HG03095 (cell line): ENCODE results near the gene PITX3.

Experiments used
- ATAC-seq: cut with Tn5 transposase; IDR thresholded peaks from one replicate; pipeline ENCODE4 v1.9.1; 2021; ENCODE audit warnings: moderate library complexity; ENCODE audit not compliant: unreplicated experiment

PITX3 gene

GRCh38 chr10:102241444-102242117 lies at the start of gene PITX3:
PITX3 (minus strand) TSS chr10:102241512; CDS start chr10:102232080, 9,432 bp downstream.
- peak; percentile 40 for ATAC-seq

- ATAC-seq: no peak
Observed at GRCh38 chr10:102289840-102290239, 48.5 kb upstream of the PITX3 start.

DNA sequence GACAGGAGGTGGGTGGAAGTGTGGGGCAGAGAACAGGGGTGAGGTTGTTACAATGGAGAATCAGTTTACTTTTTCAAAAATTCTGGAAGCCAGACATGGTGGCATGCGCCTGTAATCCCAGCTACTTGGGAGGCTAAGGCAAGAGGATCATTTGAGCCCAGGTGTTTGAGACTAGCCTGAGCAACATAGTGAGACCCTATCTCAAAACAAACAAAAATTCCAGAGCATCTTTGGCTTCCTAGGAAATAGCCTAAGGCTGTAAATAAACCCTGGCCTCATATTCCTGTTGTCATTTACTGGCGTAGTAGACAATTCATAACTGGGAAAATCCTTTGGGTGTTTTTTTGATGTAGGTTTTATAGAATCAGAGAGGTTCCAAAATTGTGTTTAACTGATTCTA lies 48.0 kb upstream of the PITX3 start:
- no peak for ATAC-seq

- ATAC-seq: no peak
Observed at GRCh38 chr10:102287991-102288390, 46.7 kb upstream of the PITX3 start.

DNA sequence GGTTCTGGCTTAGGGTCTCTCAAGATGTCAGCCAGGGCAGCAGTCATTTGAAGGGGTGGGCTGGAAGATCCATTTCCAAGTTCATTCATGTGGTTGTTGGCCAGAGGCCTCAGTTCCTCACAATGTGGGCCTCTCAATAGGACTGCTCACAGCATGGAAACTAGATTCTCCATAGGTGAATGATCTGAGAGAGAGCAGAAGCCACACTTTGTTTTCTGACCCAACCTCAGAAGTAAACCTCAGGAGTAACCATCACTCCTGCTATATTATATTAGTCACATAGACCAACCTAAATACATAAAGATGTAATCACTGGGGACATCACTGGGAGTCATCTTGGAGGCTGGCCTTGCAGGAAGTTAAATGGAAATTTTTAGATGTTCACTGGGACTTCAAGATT lies 46.2 kb upstream of the PITX3 start:
- ATAC-seq: no peak

- ATAC-seq: no peak
Observed at GRCh38 chr10:102286216-102286615, 44.9 kb upstream of the PITX3 start.

DNA sequence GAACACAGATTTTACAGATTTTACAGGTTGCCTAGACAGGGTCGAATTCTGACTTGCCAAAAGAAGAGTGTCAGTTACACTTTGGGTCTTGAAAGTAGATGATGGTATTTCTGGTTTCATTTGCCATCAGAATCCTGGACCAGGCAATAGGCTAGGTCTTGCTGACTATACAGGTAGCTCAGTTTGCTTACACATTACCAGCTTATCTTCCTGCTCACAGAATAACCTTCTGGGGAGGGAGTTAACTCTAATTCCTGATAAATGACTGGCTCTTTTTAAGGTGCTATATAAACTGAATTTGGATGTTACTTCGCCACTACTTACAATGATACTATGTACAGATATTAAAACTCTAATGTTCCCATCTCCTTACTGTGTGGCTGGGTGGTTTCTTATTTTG lies 43.8 kb upstream of the PITX3 start:
- ATAC-seq: no peak

DNA sequence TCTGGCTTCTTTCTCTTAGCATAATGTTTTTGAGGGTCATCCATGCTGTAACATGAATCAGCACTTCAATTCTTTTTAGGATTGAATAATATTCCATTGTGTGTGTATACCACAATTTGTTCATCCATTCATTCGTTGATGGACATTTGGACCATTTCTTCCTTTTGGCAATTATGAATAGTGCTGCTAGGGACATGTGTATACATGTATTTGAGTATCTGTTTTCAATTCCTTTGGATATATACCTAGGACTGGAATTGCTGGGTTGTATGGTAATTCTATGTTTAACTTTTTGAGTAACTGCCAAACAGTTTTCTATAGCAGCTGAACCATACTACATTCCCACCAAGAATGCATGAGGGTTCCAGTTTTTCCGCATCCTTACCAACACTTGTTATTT lies 43.2 kb upstream of the PITX3 start:
- ATAC-seq: no peak

DNA sequence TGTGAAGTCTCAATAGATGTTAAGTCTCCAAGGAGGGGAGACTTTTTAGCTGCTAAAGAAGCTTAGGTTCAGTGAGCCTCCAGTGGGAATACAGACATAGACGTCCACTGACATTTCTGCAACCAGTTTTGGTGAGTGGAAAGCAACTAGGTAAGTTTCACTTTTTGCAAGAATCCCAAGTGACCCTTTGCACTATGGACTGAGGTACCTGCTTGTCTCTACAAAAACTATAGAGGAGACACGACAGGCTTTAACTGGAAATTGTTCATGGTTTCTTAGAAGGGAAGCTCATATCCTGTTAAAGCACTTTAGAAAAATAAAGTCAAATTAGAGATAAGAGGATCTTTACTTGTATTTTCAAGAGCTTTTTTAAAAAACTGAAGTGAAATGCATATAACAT lies 42.6 kb upstream of the PITX3 start:
- ATAC-seq: no peak

- ATAC-seq: no peak
Observed at GRCh38 chr10:102283488-102283887, 42.2 kb upstream of the PITX3 start.

DNA sequence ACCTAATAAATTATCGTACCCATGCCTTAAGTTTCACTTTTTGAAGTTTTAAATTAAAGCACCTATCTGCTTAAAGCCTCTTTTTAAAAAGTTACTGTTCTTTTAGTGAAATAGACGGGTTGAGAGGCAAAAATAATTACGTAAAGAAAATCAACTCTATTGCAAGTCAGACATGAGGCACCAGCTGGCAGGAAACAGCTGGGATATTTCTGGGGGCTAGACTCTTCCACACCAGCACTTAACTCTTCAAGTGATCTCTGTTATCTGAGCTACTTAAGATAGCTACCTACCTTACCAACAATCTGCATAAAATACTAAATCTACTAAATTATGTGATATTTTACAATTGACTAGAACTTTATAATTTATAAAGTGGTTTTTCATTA lies 39.8 kb upstream of the PITX3 start:
- ATAC-seq: no peak

DNA sequence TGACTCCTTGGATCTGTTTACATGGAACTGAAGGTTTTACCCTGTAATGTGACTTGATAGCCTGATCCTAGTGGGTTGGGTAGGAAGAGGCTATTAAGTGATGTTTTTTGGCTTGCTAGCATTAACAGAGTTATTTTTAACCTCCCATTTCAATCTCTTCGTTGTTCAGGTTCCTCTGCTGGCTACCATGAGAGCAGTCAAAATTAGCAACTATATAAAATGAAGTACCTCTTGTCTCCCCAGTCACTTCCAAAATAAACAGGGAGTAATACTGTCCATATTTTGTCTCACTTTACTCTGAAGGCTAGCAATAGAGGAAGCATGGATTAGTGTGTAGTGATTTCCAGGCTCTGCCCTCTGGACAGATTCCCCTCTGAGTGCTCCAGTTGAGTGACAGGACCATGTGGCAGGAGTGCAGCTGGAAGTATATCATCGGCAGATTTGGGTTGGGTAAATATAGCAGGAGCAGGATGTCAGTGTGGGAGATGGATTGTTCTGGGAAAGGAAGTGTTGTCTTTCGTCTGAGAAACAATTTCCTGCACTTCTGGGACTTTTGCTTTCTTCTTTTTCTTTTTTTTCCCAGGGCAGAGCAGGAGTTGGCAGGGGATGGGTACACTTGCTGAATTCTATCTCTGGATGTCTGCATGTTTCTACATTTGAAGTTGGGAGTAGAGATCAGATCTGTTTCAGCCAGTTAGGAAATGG lies 39.2 kb upstream of the PITX3 start:
- no peak for ATAC-seq

GRCh38 chr10:102279104-102279503 lies 37.8 kb upstream of the PITX3 start:
- no peak for ATAC-seq

DNA sequence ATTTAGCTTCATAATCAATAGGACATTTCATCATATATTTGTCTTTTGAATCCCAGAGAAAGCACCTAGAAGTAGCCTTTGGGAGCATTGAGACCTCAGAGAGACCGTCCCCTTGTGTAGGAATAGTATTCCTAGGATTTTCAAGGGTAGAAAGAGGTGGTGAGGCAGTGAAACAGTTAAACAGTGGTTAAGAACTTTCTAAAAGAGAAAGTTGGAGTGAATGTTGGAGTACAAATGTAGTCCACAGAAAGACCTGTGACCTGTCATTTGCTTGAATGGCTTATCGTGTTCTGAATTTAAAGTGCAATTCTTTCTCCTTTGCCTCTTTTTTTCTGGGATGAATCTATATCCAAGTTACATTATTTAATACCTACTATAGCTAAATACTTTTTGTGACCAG lies 34.0 kb upstream of the PITX3 start:
- ATAC-seq: no peak

DNA sequence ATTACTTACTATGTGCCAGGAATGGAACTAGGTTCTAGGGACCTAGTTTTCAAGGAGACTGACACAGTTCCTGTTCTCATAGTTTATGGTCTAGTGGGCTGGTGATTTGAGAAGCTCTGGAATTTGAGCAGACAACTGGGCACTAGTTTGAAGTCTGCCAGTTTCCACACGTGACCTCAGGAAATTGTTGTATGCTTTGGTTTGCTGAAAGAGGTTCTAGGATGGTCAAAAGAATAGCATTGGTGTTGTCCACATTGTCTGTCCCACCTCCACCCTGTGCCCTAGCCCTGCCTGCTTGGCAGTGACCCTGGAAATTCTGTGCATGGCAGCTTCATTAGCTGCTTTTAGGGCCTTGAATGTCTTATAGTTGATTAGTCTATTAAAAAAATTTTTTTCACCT lies 32.8 kb upstream of the PITX3 start:
- ATAC-seq: no peak

DNA sequence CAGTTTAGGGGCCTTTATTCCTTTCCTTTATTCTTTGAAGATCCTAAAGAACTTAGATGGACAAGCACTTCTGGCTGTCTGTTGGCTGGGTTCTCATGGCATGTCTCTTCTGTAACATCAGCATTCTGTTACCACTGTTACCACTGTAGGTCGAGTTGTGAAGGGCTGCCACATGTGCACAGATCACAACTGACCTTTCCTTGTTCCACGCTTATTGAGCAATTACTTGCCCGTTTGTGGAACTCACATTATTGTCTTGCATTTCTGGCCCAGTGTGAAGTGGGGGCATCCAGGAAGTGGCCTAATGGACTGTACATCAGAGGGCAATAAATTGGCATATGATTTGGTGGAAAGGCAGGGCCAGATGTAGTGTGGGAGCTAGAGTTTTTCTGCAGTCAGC lies 27.7 kb upstream of the PITX3 start:
- ATAC-seq: no peak

- ATAC-seq: no peak
Observed at GRCh38 chr10:102268375-102268888, 27.1 kb upstream of the PITX3 start.

DNA sequence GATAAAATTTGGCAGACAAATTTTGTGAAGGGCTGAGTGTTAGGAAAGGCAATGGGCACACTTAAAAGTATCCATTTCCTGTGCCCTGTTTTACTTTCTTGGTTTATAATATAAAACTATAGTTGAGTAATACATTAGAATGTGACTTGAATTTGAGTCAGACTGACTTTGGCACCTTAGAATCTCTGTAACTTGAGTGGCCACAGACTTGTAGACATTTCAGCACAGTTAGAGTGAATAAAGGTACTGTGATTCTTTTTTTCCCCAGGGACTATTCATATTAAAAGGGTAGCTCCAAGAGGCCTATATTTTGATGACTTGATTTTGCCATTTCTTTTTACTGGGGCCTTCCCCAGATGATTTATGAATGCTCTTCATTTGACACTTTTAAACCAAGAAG lies 26.4 kb upstream of the PITX3 start:
- no peak for ATAC-seq

DNA sequence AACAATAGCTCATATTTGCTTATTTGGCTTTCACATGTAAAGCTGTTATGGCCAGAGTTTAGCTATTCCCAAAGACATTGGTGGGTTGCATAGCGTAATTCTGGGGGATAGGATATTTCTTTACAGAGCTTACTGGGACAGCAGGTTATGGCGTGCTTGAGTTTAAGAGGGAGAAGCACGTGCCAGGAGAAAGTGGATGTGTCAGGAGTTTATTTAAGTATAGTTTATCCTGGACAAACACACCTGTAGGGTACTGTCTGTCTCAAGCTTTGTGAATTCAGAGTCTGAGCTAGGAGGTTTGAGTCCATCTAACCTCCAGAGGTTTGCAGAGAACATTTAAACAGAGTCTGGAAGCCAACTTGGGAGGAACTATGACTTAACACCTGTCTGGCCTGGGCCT lies 25.4 kb upstream of the PITX3 start:
- ATAC-seq: no peak

GRCh38 chr10:102264371-102264770 lies 23.1 kb upstream of the PITX3 start:
- no peak for ATAC-seq

GRCh38 chr10:102262744-102263370 lies 21.5 kb upstream of the PITX3 start:
- ATAC-seq: no peak

- no peak for ATAC-seq
Observed at GRCh38 chr10:102261842-102262241, 20.5 kb upstream of the PITX3 start.
